ENCODE data around the gene NHS. TPM values are rescaled to one million over a fixed set of nuclear protein-coding genes. Genes with fewer than 3 reads are reported as not detected.

The NHS gene
- total and polyA plus RNA-seq, 2 of the 13 experiments (the other 11 are each of a cell fraction or from before 2014, with no cell fraction given): 0.02 TPM; not detected in 1

- H3K4me3 ChIP-seq (replicated peaks in 1 of 3; ENCODE audit: insufficient read depth in 1 of 3, low read depth in 2 of 3, low read length in 3 of 3): no peak overlapping the region
- DNase-seq (ENCODE audit: low spot score) (no peak), FAIRE-seq (no peak), ATAC-seq (no peak)
- ChIA-PET POLR2A (no interaction called here), CTCF (ENCODE audit: low intra/inter-chr PET ratio, low total read pairs) (no interaction called here)
- in situ Hi-C loops (cut with HindIII; ENCODE audit: extremely low pct_ligation_motif_present, low pct_unique_long_range_greater_than_20kb) (no loop called here), intact Hi-C loops (cut with micrococcal nuclease; ENCODE audit: unreplicated experiment) (no loop called here)
- no peak overlapping the region for H3K4me2 ChIP-seq (ENCODE audit: low read depth, low read length)
- no peaks in the 10 kb centered on the region for H4K20me1 ChIP-seq (ENCODE audit: insufficient read depth, low read length)
- H3K9me3 ChIP-seq (ENCODE audit: low read length): no peaks in the 10 kb centered on the region
- no peak for TF ChIP-seq ZNF558 (CRISPR knock-in tag; IDR thresholded peaks at IDR 0.05; ENCODE audit: borderline replicate concordance)
- TF ChIP-seq ZNF781 (CRISPR knock-in tag; IDR thresholded peaks at IDR 0.05; ENCODE audit: borderline replicate concordance, not compliant biosample characterization): no peak
- TF ChIP-seq SMAD9 (CRISPR knock-in tag; IDR thresholded peaks at IDR 0.05): no peak
- no peak for TF ChIP-seq RFXANK (CRISPR knock-in tag; IDR thresholded peaks at IDR 0.05)
- no peak for TF ChIP-seq ZNF264 (CRISPR knock-in tag; IDR thresholded peaks at IDR 0.05)
- no peak for TF ChIP-seq POLR2A (IDR thresholded peaks at IDR 0.05; ENCODE audit: insufficient read depth in 1 of 2, low read depth in 2 of 2, low read length in 2 of 2)
- TF ChIP-seq PBX3 (CRISPR knock-in tag; IDR thresholded peaks at IDR 0.05; ENCODE audit: borderline replicate concordance): no peak
- no peak for TF ChIP-seq RORA (CRISPR knock-in tag; IDR thresholded peaks at IDR 0.05)
- no peak for TF ChIP-seq ZNF577 (CRISPR knock-in tag; IDR thresholded peaks at IDR 0.05; ENCODE audit: borderline replicate concordance, low read depth)
- no peaks in the 10 kb centered on the region for H3K27me3 ChIP-seq (ENCODE audit: control insufficient read depth in 1 of 2, insufficient read depth in 2 of 2, low read length in 2 of 2)
- H3K27ac ChIP-seq (ENCODE audit: extremely low read length, insufficient read depth, low read length): no peak overlapping the region
- no TSS peak for BruUV-seq (replicated peaks)
- WGBS (ENCODE audit: low lambda C conversion rate): 27% methylated on average over 3 of the region's 4 CpGs
- no peak overlapping the region for H2AFZ ChIP-seq (ENCODE audit: low read length)
- H3K4me1 ChIP-seq (ENCODE audit: insufficient read depth, low read length): no peaks in the 10 kb centered on the region
- H3K79me2 ChIP-seq (ENCODE audit: insufficient read depth, low read length): no peaks in the 10 kb centered on the region
- H3K36me3 ChIP-seq (replicated peaks in 1 of 2; ENCODE audit: control insufficient read depth in 1 of 2, insufficient read depth in 2 of 2, low read length in 2 of 2): no peaks in the 10 kb centered on the region
- no peak overlapping the region for H3K9ac ChIP-seq (ENCODE audit: insufficient read depth, low read depth, low read length)
These were observed 209.3 kb downstream of the NHS start for GRCh38 chrX:17584248-17584681.

GRCh38 chrX:17585006-17585405 is 210.0 kb downstream of the NHS start:
- H3K4me3 ChIP-seq (replicated peaks in 1 of 3; ENCODE audit: insufficient read depth in 1 of 3, low read depth in 2 of 3, low read length in 3 of 3): no peak overlapping the region
- BruUV-seq (replicated peaks): no TSS peak
- H2AFZ ChIP-seq (ENCODE audit: low read length): no peak overlapping the region
- no peaks in the 10 kb centered on the region for H4K20me1 ChIP-seq (ENCODE audit: insufficient read depth, low read length)
- in situ Hi-C loops (cut with HindIII; ENCODE audit: extremely low pct_ligation_motif_present, low pct_unique_long_range_greater_than_20kb) (no loop called here), intact Hi-C loops (cut with micrococcal nuclease; ENCODE audit: unreplicated experiment) (no loop called here)
- no peak overlapping the region for H3K4me2 ChIP-seq (ENCODE audit: low read depth, low read length)
- H3K27ac ChIP-seq (ENCODE audit: extremely low read length, insufficient read depth, low read length): no peak overlapping the region
- ATAC-seq: no peak
- DNase-seq (ENCODE audit: low spot score): no peak
- ChIA-PET POLR2A (no interaction called here), CTCF (ENCODE audit: low intra/inter-chr PET ratio, low total read pairs) (no interaction called here)
- no peak overlapping the region for H3K9ac ChIP-seq (ENCODE audit: insufficient read depth, low read depth, low read length)
- H3K9me3 ChIP-seq (ENCODE audit: low read length): no peaks in the 10 kb centered on the region
- no peaks in the 10 kb centered on the region for H3K79me2 ChIP-seq (ENCODE audit: insufficient read depth, low read length)
- 0% methylated on average over 3 of the region's 3 CpGs for WGBS (ENCODE audit: low lambda C conversion rate)
- H3K4me1 ChIP-seq (ENCODE audit: insufficient read depth, low read length): no peaks in the 10 kb centered on the region
- no peak for FAIRE-seq
- H3K36me3 ChIP-seq (replicated peaks in 1 of 2; ENCODE audit: control insufficient read depth in 1 of 2, insufficient read depth in 2 of 2, low read length in 2 of 2): no peaks in the 10 kb centered on the region
- no peaks in the 10 kb centered on the region for H3K27me3 ChIP-seq (ENCODE audit: control insufficient read depth in 1 of 2, insufficient read depth in 2 of 2, low read length in 2 of 2)
- TF ChIP-seq TARDBP (CRISPR knock-in tag; IDR thresholded peaks at IDR 0.05) (no peak), RFX5 (IDR thresholded peaks at IDR 0.05; ENCODE audit: low read depth, low read length) (no peak), ARNT2 (CRISPR knock-in tag; IDR thresholded peaks at IDR 0.05; ENCODE audit: low read depth) (no peak), ZBTB25 (CRISPR knock-in tag; IDR thresholded peaks at IDR 0.05) (no peak), DMTF1 (CRISPR knock-in tag; IDR thresholded peaks at IDR 0.05) (no peak), ZNF362 (CRISPR knock-in tag; IDR thresholded peaks at IDR 0.05; ENCODE audit: borderline replicate concordance) (no peak)
